HepG2 (cell line): Measurements from ENCODE around the gene UGT8. TPM values are rescaled to one million over a fixed set of nuclear protein-coding genes. Genes with fewer than 3 reads are reported as not detected.

ENCODE experiments used
- ATAC-seq: fragments of 200-7000 bp; cut with Tn5 transposase; 3 replicates; pipeline ENCODE4 v1.9.1; 2020; ENCODE audit warnings: mild to moderate bottlenecking, moderate library complexity
- BruUV-seq: library from RNA; stranded (reverse); fragments of 400-500 nt; replicated peaks from 2 replicates; lab custom pipeline; 2021; lab: Mats Ljungman, UMichigan
- CTCF ChIA-PET: fragments of 300-600 bp; formaldehyde crosslinking; extraction: SDS; loops from one replicate; lab custom pipeline; 2021; ENCODE audit warnings: low total read pairs, inconsistent platforms, low intra/inter-chr PET ratio; lab: Yijun Ruan, JAX
- POLR2A ChIA-PET: fragments of 350-600 bp; sonication (Branson Sonifier 250); formaldehyde crosslinking; loops from one replicate; lab custom pipeline; 2020; ENCODE audit warnings: antibody characterized with exemption, inconsistent platforms; lab: Yijun Ruan, JAX
- DNase-seq: peaks from one replicate; pipeline ENCODE4 v3.0.0-alpha.2; 2015; ENCODE audit warnings: low spot score
- FAIRE-seq: peaks from 3 replicates; lab custom pipeline; 2011; peaks lifted over from hg19 to GRCh38; lab: Jason Lieb, UNC
- H2AFZ ChIP-seq: one replicate; pipeline ENCODE4 v1.6.1; 2011; ENCODE audit warnings: low read length, inconsistent platforms
- H3K27ac ChIP-seq: fragments of 300-600 bp; 3 replicates; pipeline ENCODE4 v1.8.0; 2011; ENCODE audit warnings: mixed run types, mild to moderate bottlenecking, mixed read lengths, low read length, inconsistent platforms; ENCODE audit not compliant: insufficient read depth; ENCODE audit errors: extremely low read length
- H3K27me3 ChIP-seq, 2 experiments: fragments of 200-600 bp in 1 of 2; 2 replicates in 1 of 2; 3 replicates in 1 of 2; pipeline versions ENCODE4 v1.6.0 to v1.8.0; 2011; ENCODE audit warnings: low read length in 2 of 2, mild to moderate bottlenecking in 2 of 2, moderate library complexity in 2 of 2, inconsistent platforms in 1 of 2; ENCODE audit not compliant: insufficient read depth in 2 of 2, control insufficient read depth in 1 of 2
- H3K36me3 ChIP-seq, 2 experiments: fragments of 200-600 bp in 1 of 2; replicated peaks in 1 of 2; 2 replicates in 1 of 2; 3 replicates in 1 of 2; pipeline versions ENCODE4 v1.5.1 to v1.8.0; 2011; ENCODE audit warnings: low read length in 2 of 2, inconsistent platforms in 1 of 2; ENCODE audit not compliant: insufficient read depth in 2 of 2, control insufficient read depth in 1 of 2
- H3K4me1 ChIP-seq: 2 replicates; pipeline ENCODE4 v1.5.1; 2012; ENCODE audit warnings: low read length, inconsistent platforms; ENCODE audit not compliant: insufficient read depth
- H3K4me2 ChIP-seq: 2 replicates; pipeline ENCODE4 v1.6.0; 2011; ENCODE audit warnings: low read depth, low read length, inconsistent platforms
- H3K4me3 ChIP-seq, 3 experiments: fragments of 200-600 bp in 1 of 3; sonication (generic), shearing (Covaris generic) in 1 of 3; replicated peaks in 1 of 3; 2 replicates each; pipeline ENCODE4 v1.5.1; 2011 to 2016; ENCODE audit warnings: low read length in 3 of 3, inconsistent platforms in 2 of 3, low read depth in 2 of 3, mild to moderate bottlenecking in 2 of 3, control low read depth in 1 of 3, mixed read lengths in 1 of 3; ENCODE audit not compliant: insufficient read depth in 1 of 3
- H3K79me2 ChIP-seq: one replicate; pipeline ENCODE4 v1.6.1; 2011; ENCODE audit warnings: low read length, inconsistent platforms; ENCODE audit not compliant: insufficient read depth
- H3K9ac ChIP-seq: 2 replicates; pipeline ENCODE4 v1.6.0; 2011; ENCODE audit warnings: mild to moderate bottlenecking, low read depth, low read length, inconsistent platforms; ENCODE audit not compliant: insufficient read depth
- H3K9me3 ChIP-seq: 2 replicates; pipeline ENCODE4 v1.5.1; 2012; ENCODE audit warnings: mild to moderate bottlenecking, low read length
- H4K20me1 ChIP-seq: 2 replicates; pipeline ENCODE4 v1.6.0; 2011; ENCODE audit warnings: inconsistent platforms, mild to moderate bottlenecking, low read length, moderate library complexity; ENCODE audit not compliant: insufficient read depth
- CAMTA2 ChIP-seq: sonication (generic); formaldehyde crosslinking; IDR thresholded peaks from 2 replicates; pipeline ENCODE4 v1.4.0; 2020; ENCODE audit warnings: mild to moderate bottlenecking, missing genetic modification reagents, borderline replicate concordance
- HDAC1 ChIP-seq: sonication (generic); formaldehyde crosslinking; IDR thresholded peaks from 2 replicates; pipeline ENCODE4 v1.5.1; 2020; ENCODE audit warnings: mild to moderate bottlenecking, missing genetic modification reagents
- HOXA5 ChIP-seq: sonication (generic); formaldehyde crosslinking; IDR thresholded peaks from 2 replicates; pipeline ENCODE4 v1.4.0; 2020; ENCODE audit warnings: missing genetic modification reagents
- MAFK ChIP-seq, 2 experiments: IDR thresholded peaks in 1 of 2; conservative IDR thresholded peaks in 1 of 2; 2 replicates each; pipeline ENCODE4 v1.6.1; 2011; ENCODE audit warnings: improper control_type of control experiment in 2 of 2, low read length in 2 of 2
- NR1H2 ChIP-seq: sonication (generic); formaldehyde crosslinking; IDR thresholded peaks from 2 replicates; pipeline ENCODE4 v1.8.1; 2022; ENCODE audit warnings: low read depth, missing genetic modification reagents, borderline replicate concordance
- RFX1 ChIP-seq: fragments of 450-650 bp; IDR thresholded peaks from 2 replicates; pipeline ENCODE4 v1.6.1; 2017
- TEAD2 ChIP-seq: sonication (generic); formaldehyde crosslinking; IDR thresholded peaks from 2 replicates; pipeline ENCODE4 v1.9.0; 2021; ENCODE audit warnings: missing genetic modification reagents
- YEATS2 ChIP-seq: sonication (generic); formaldehyde crosslinking; IDR thresholded peaks from 2 replicates; pipeline ENCODE4 v1.4.0; 2020; ENCODE audit warnings: missing genetic modification reagents, borderline replicate concordance
- WGBS: methylation state at CpG from one replicate; pipeline ENCODE4 v1.1.6; 2017; ENCODE audit warnings: low lambda C conversion rate; 5-methylcytosine and 5-hydroxymethylcytosine counted together
- in situ Hi-C: cut with HindIII; loops from 2 replicates; pipeline ENCODE4 v1.10.0; 2017; ENCODE audit warnings: low pct_unique_long_range_greater_than_20kb; ENCODE audit not compliant: extremely low pct_ligation_motif_present
- intact Hi-C: fragments of 100-400 bp; cut with micrococcal nuclease; formaldehyde crosslinking; loops from one replicate; pipeline ENCODE4 v1.10.0; 2022; ENCODE audit not compliant: unreplicated experiment
- polyA plus RNA-seq, 8 experiments: library from polyadenylated mRNA; depleted of rRNA in 3 of 8; stranded (reverse) in 7 of 8; unstranded in 1 of 8; fragments of >200 nt; fragmentation: Illumina TruSeq in 4 of 8; extraction: Trizol in 4 of 8; gene quantifications; 2 replicates each; pipeline versions ENCODE4 v1.2.1 to v1.2.3, GENCODE V29; 2011 to 2016; ENCODE audit warnings: low read depth in 4 of 8, missing spikeins in 1 of 8, mixed read lengths in 1 of 8; ENCODE audit not compliant: insufficient read depth in 1 of 8
- total RNA-seq, 5 experiments: library from RNA; depleted of rRNA; stranded (reverse); fragments of >200 nt; fragmentation: Illumina TruSeq; extraction: Trizol; gene quantifications; 2 replicates each; pipeline ENCODE4 v1.2.3, GENCODE V29; 2016; ENCODE audit warnings: low read depth in 1 of 5
- TF ChIP-seq, protein P1 (sequence below): IDR thresholded peaks from 2 replicates; pipeline ENCODE4 v1.6.1; 2016

The UGT8 gene
- total and polyA plus RNA-seq, 2 of the 13 experiments (the other 11 are each of a cell fraction or from before 2014, with no cell fraction given) = not detected

DNA sequence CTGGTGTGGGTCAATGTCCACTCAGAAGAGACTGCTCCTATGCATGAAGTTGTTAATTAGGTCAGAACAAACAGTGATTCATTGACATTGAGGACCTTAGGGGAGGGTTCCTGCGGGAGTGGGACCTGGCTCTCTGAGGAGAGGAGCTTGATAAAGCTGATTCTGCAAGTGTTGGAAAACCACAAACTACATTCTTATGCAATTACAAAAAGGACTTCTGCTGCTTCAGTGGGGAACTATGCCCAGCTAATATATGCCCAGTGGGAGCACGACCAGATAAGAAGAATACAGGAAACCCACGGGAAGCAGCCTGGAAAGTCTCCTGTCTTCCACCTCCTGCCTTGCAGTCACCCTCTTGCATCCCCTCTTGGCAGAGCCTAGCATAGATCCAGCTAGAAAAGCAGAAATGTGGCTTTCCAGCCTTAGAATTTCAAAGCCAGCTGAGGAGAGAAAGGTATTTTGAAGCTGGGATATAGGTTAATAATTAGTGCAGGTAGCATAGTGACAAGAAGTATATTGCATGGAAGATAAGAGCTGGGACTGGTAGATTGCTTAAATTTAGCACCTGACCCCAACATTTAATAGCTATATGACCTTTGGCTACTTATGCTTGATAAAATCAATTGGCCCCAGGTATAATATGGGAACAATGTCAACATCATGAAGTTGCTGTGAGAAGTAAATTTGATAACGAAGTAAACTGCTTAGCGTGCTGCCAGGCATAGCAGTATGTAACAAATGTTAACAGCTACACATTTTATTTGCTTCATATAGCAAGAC is 34.9 kb upstream of the UGT8 start:
- H3K79me2 ChIP-seq = no peaks in the 10 kb centered on the region
- H2AFZ ChIP-seq = no peak overlapping the region
- ChIA-PET CTCF (no interaction called here), POLR2A (no interaction called here)
- WGBS = 1% methylated on average over 5 of the region's 5 CpGs
- H3K4me2 ChIP-seq = no peak overlapping the region
- no peak overlapping the region for H3K4me3 ChIP-seq
- DNase-seq (no peak), FAIRE-seq (no peak), ATAC-seq (no peak)
- no peak overlapping the region for H3K9ac ChIP-seq
- peaks cover 20% of the 10 kb centered on the region for H3K9me3 ChIP-seq
- in situ Hi-C loops = no loop called here
- H3K27me3 ChIP-seq = no peaks in the 10 kb centered on the region; a peak in 1 of 5 replicates
- no peaks in the 10 kb centered on the region for H3K4me1 ChIP-seq
- intact Hi-C loops = no loop called here
- no peak for TF ChIP-seq HOXA5 (CRISPR knock-in tag)
- no peak for TF ChIP-seq RFX1
- TF ChIP-seq TEAD2 = no peak
- TF ChIP-seq NR1H2 (CRISPR knock-in tag) = no peak
- TF ChIP-seq YEATS2 (CRISPR knock-in tag) = no peak
- TF ChIP-seq, protein P1, sequence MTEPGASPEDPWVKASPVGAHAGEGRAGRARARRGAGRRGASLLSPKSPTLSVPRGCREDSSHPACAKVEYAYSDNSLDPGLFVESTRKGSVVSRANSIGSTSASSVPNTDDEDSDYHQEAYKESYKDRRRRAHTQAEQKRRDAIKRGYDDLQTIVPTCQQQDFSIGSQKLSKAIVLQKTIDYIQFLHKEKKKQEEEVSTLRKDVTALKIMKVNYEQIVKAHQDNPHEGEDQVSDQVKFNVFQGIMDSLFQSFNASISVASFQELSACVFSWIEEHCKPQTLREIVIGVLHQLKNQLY (CRISPR knock-in tag) = no peak
- no peak for TF ChIP-seq MAFK (conservative IDR thresholded peaks at IDR 0.05 in 1 of 2, IDR thresholded peaks at IDR 0.05 in 1 of 2; ENCODE audit: low read length in 2 of 2)
- TF ChIP-seq HDAC1 = no peak
- no peak for TF ChIP-seq CAMTA2
- no peaks in the 10 kb centered on the region for H4K20me1 ChIP-seq
- no peak overlapping the region for H3K27ac ChIP-seq
- BruUV-seq = no TSS peak
- H3K36me3 ChIP-seq = no peaks in the 10 kb centered on the region
